Measurements from ENCODE around the gene ESR1. TPM values are rescaled to one million over a fixed set of nuclear protein-coding genes. Genes with fewer than 3 reads are reported as not detected.

Gene ESR1
- total RNA-seq, 2 experiments from 2014 or later = 0.06 TPM; not detected in 1

DNA sequence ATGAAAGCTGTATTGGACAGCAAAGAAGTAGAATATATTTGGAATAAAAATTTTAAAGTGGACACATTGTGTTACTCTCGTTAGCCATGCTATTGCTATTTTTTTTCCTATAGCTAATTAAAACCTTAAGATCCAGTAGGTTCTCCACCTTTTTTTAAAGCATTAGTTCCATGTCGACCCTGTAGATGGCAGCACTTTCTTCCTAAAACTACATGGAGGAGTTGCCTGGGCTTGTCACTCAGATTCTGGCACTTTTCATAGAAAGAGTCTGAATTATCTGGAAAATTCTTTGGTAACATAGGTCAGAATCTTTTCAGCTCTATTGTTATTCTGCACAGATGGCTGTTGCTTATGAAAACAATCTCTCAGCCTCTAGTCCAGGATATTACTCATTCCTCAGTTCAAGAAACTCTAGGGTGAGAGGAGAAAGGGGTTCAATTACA, 42.0 kb upstream of the ESR1 start:
- Histone ChIP-seq H4K20me1 (ENCODE audit: insufficient read depth, low read length) (no peaks in the 10 kb centered on the region), H3K9me2 (ENCODE audit: insufficient read depth, low read length) (no peaks in the 10 kb centered on the region), H3K79me2 (ENCODE audit: insufficient read depth, low read depth, low read length) (no peaks in the 10 kb centered on the region), H3K9me3 (ENCODE audit: low read length) (no peaks in the 10 kb centered on the region), H3K4me1 (ENCODE audit: insufficient read depth, low read length, poor library complexity, severe bottlenecking) (no peaks in the 10 kb centered on the region), H3K27ac (ENCODE audit: low read depth, low read length, poor library complexity, severe bottlenecking) (no peak overlapping the region), H3K36me3 (ENCODE audit: insufficient read depth, low read length) (no peaks in the 10 kb centered on the region), H3K4me2 (ENCODE audit: low read length) (no peak overlapping the region), H3K4me3 (ENCODE audit: low read depth, low read length, poor library complexity, severe bottlenecking) (no peak overlapping the region), H2AFZ (ENCODE audit: low read length) (no peak overlapping the region)
- POLR2A ChIA-PET = interaction anchor here (0.6 kb wide), 1 partner anchor 36 kb away, joined by 3 read pairs; no protein-coding TSS in a partner anchor
- peak; percentile 52 for DNase-seq (ENCODE audit: low spot score)
- TF ChIP-seq EZH2phosphoT487 (IDR thresholded peaks at IDR 0.05; ENCODE audit: borderline replicate concordance, low read depth, low read length) = no peak
- TF ChIP-seq, protein P1, sequence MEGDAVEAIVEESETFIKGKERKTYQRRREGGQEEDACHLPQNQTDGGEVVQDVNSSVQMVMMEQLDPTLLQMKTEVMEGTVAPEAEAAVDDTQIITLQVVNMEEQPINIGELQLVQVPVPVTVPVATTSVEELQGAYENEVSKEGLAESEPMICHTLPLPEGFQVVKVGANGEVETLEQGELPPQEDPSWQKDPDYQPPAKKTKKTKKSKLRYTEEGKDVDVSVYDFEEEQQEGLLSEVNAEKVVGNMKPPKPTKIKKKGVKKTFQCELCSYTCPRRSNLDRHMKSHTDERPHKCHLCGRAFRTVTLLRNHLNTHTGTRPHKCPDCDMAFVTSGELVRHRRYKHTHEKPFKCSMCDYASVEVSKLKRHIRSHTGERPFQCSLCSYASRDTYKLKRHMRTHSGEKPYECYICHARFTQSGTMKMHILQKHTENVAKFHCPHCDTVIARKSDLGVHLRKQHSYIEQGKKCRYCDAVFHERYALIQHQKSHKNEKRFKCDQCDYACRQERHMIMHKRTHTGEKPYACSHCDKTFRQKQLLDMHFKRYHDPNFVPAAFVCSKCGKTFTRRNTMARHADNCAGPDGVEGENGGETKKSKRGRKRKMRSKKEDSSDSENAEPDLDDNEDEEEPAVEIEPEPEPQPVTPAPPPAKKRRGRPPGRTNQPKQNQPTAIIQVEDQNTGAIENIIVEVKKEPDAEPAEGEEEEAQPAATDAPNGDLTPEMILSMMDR (conservative IDR thresholded peaks at IDR 0.05; ENCODE audit: low read length) = peak; percentile 91
- intact Hi-C loops (cut with micrococcal nuclease; ENCODE audit: unreplicated experiment) = loop anchor here (5.0 kb wide), 3 partner anchors 357 to 592 kb away; no protein-coding TSS in a partner anchor
- CTCF ChIA-PET (ENCODE audit: unreplicated experiment) = no interaction called here
- BruUV-seq (replicated peaks) = no TSS peak

DNA sequence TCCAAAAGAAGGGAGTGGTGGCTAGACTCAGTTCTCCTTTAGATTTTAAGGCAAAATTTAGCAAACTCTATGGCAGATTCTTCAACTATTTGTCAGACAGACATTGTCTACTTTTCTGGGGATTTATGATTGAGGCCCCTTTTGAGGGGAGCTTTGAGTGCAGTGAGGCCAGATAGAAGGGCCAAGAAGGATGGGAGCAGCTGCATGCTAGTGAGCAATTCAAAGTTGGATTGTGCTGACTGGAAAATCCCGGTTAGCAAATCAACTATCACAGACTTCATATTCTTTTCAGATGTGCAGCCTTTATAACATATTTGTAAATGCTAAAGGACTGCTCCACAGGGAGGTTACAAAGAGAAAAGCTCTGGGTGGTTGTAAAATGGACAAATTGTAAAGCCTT, 35.0 kb upstream of the ESR1 start:
- intact Hi-C loops (cut with micrococcal nuclease; ENCODE audit: unreplicated experiment) = no loop called here
- no peaks in the 10 kb centered on the region for H4K20me1 ChIP-seq (ENCODE audit: insufficient read depth, low read length)
- H2AFZ ChIP-seq (ENCODE audit: low read length) = no peak overlapping the region
- H3K4me1 ChIP-seq (ENCODE audit: insufficient read depth, low read length, poor library complexity, severe bottlenecking) = no peaks in the 10 kb centered on the region
- BruUV-seq (replicated peaks) = no TSS peak
- no peak overlapping the region for H3K4me3 ChIP-seq (ENCODE audit: low read depth, low read length, poor library complexity, severe bottlenecking)
- H3K27ac ChIP-seq (ENCODE audit: low read depth, low read length, poor library complexity, severe bottlenecking) = no peak overlapping the region
- TF ChIP-seq EZH2phosphoT487 (IDR thresholded peaks at IDR 0.05; ENCODE audit: borderline replicate concordance, low read depth, low read length) = no peak
- TF ChIP-seq, protein P1 (conservative IDR thresholded peaks at IDR 0.05; ENCODE audit: low read length) = no peak
- ChIA-PET POLR2A (no interaction called here), CTCF (ENCODE audit: unreplicated experiment) (no interaction called here)
- H3K79me2 ChIP-seq (ENCODE audit: insufficient read depth, low read depth, low read length) = no peaks in the 10 kb centered on the region
- no peaks in the 10 kb centered on the region for H3K9me2 ChIP-seq (ENCODE audit: insufficient read depth, low read length)
- no peak overlapping the region for H3K4me2 ChIP-seq (ENCODE audit: low read length)
- DNase-seq (ENCODE audit: low spot score) = no peak
- H3K36me3 ChIP-seq (ENCODE audit: insufficient read depth, low read length) = no peaks in the 10 kb centered on the region
- no peaks in the 10 kb centered on the region for H3K9me3 ChIP-seq (ENCODE audit: low read length)

DNA sequence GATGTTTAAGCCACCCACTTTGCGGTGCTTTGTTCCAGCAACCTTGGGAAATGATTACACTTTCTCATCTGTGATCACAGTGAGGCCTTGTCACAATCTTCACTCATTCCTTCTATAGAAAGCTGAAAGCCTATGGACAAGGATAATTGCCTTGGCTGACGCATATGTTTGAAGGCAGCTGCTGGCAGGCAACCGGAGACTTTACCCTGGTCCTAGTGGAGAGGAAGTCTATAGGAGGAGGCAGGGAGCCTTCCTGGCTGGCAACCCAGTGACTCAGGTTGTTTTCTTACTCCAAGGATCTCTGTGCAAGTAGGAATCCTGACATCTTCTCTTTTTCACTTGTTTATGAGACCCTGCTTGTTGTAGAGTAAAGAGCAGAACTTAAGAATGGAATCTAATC, 34.1 kb upstream of the ESR1 start:
- Histone ChIP-seq H3K36me3 (ENCODE audit: insufficient read depth, low read length) (no peaks in the 10 kb centered on the region), H3K79me2 (ENCODE audit: insufficient read depth, low read depth, low read length) (no peaks in the 10 kb centered on the region), H3K27ac (ENCODE audit: low read depth, low read length, poor library complexity, severe bottlenecking) (no peak overlapping the region), H3K4me3 (ENCODE audit: low read depth, low read length, poor library complexity, severe bottlenecking) (no peak overlapping the region), H3K9me3 (ENCODE audit: low read length) (no peaks in the 10 kb centered on the region), H3K9me2 (ENCODE audit: insufficient read depth, low read length) (no peaks in the 10 kb centered on the region), H3K4me1 (ENCODE audit: insufficient read depth, low read length, poor library complexity, severe bottlenecking) (no peaks in the 10 kb centered on the region), H3K4me2 (ENCODE audit: low read length) (no peak overlapping the region), H2AFZ (ENCODE audit: low read length) (no peak overlapping the region), H4K20me1 (ENCODE audit: insufficient read depth, low read length) (no peaks in the 10 kb centered on the region)
- POLR2A ChIA-PET = no interaction called here
- no peak for DNase-seq (ENCODE audit: low spot score)
- intact Hi-C loops (cut with micrococcal nuclease; ENCODE audit: unreplicated experiment) = no loop called here
- no TSS peak for BruUV-seq (replicated peaks)
- CTCF ChIA-PET (ENCODE audit: unreplicated experiment) = no interaction called here
- TF ChIP-seq, protein P1 (conservative IDR thresholded peaks at IDR 0.05; ENCODE audit: low read length) = no peak
- no peak for TF ChIP-seq EZH2phosphoT487 (IDR thresholded peaks at IDR 0.05; ENCODE audit: borderline replicate concordance, low read depth, low read length)
